Mesothelial cell of epicardium (in vitro differentiated cells): Measurements from ENCODE around the gene RPS25. TPM values are rescaled to one million over a fixed set of nuclear protein-coding genes. Genes with fewer than 3 reads are reported as not detected.

Source experiments
- DNase-seq, 2 experiments: peaks; one replicate each; pipeline ENCODE4 v3.0.0; 2021; ENCODE audit warnings: low spot score in 2 of 2; ENCODE audit not compliant: unreplicated experiment in 2 of 2
- H3K27ac Mint-ChIP-seq: 2 replicates; pipeline ENCODE4 v1.8.0; 2021; ENCODE audit warnings: mixed read lengths
- H3K27me3 Mint-ChIP-seq: 2 replicates; pipeline ENCODE4 v1.8.0; 2021; ENCODE audit warnings: low read depth, mixed read lengths
- H3K36me3 Mint-ChIP-seq: 2 replicates; pipeline ENCODE4 v1.8.0; 2021; ENCODE audit warnings: mixed read lengths
- H3K4me1 Mint-ChIP-seq: 2 replicates; pipeline ENCODE4 v1.8.0; 2021; ENCODE audit warnings: mixed read lengths
- H3K4me3 Mint-ChIP-seq: 2 replicates; pipeline ENCODE4 v1.8.0; 2021; ENCODE audit warnings: mild to moderate bottlenecking, moderate library complexity, mixed read lengths
- H3K9me3 Mint-ChIP-seq: 2 replicates; pipeline ENCODE4 v1.8.0; 2021; ENCODE audit warnings: mixed read lengths
- total RNA-seq: library from RNA; stranded (reverse); gene quantifications from 3 replicates; pipeline ENCODE4 v1.2.1, GENCODE V29; 2021
- TF ChIP-seq, protein P1 (sequence below): fragments of 200-600 bp; sonication (generic); IDR thresholded peaks from one replicate; pipeline ENCODE4 v1.5.0; 2021; ENCODE audit warnings: antibody characterized with exemption; ENCODE audit not compliant: unreplicated experiment

RPS25 gene
- total RNA-seq, 1 donor from 2014 or later, result 1,201 TPM

DNA sequence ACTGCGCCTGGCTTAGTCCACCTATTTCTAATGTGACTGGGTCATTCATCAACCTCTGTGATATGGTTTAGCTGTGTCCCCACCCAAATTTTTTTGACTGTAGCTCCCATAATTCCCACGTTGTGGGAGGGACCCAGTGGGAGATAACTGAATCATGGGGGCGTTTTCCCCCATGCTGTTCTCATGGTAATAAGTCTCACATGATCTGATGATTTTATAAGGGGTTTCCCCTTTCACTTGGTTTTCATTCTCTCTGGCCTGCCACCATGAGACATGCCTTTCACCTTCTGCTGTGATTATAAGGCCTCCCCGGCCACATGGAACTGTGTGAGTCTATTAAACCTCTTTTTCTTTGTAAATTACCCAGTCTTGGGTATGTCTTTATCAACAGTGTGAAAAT is 11.5 kb downstream of the RPS25 start:
- TF ChIP-seq, protein P1, sequence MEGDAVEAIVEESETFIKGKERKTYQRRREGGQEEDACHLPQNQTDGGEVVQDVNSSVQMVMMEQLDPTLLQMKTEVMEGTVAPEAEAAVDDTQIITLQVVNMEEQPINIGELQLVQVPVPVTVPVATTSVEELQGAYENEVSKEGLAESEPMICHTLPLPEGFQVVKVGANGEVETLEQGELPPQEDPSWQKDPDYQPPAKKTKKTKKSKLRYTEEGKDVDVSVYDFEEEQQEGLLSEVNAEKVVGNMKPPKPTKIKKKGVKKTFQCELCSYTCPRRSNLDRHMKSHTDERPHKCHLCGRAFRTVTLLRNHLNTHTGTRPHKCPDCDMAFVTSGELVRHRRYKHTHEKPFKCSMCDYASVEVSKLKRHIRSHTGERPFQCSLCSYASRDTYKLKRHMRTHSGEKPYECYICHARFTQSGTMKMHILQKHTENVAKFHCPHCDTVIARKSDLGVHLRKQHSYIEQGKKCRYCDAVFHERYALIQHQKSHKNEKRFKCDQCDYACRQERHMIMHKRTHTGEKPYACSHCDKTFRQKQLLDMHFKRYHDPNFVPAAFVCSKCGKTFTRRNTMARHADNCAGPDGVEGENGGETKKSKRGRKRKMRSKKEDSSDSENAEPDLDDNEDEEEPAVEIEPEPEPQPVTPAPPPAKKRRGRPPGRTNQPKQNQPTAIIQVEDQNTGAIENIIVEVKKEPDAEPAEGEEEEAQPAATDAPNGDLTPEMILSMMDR, result no peak
- H3K36me3 Mint-ChIP-seq, result peaks cover 19% of the 10 kb centered on the region
- no peak overlapping the region for H3K4me3 Mint-ChIP-seq
- H3K27me3 Mint-ChIP-seq, result no peaks in the 10 kb centered on the region
- H3K9me3 Mint-ChIP-seq, result no peaks in the 10 kb centered on the region
- H3K27ac Mint-ChIP-seq, result no peak overlapping the region
- no peaks in the 10 kb centered on the region for H3K4me1 Mint-ChIP-seq
- no peak for DNase-seq

DNA sequence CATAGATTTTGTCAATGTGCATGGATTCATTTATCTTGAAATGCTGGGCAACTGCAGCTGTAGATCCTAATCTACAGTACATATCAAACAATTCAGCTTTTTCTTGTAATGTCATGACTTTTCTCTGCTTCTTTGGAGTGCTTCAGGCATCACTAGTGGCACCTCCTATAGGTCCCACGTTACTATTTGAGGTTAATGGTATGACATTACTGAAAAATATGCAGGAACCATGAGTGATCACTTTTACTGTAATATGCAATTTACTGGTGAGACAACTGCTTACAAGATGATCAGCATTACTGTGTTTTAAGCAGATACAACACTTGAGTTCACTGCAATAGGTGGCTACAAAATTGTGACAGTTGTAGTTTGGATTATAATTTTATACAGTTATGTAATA is 17.2 kb downstream of the RPS25 start:
- Mint-ChIP-seq H3K4me3 (no peak overlapping the region), H3K36me3 (peaks cover 15% of the 10 kb centered on the region), H3K4me1 (peaks cover 30% of the 10 kb centered on the region), H3K9me3 (no peaks in the 10 kb centered on the region), H3K27ac (peak overlapping the region; percentile 67), H3K27me3 (no peaks in the 10 kb centered on the region)
- DNase-seq, result no peak
- TF ChIP-seq, protein P1, result no peak

DNA sequence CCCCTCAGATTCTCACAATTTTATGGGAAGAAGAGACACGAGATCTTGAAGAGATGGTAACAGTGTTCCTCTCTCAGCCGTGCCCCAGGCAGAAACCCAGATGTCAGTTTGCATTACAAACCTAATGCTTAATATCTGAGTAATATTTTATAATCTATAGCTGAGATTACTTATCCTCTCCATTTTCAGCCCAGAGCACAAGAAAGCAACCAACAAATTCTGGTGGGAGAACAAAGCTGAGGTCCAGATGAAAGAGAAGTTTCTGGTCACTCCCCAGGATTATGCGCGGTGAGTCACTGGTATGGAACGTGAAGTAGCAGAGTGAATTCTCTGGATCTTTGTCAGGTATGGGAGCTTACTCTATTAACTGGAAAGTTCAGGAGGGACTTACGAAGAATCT is 19.3 kb downstream of the RPS25 start:
- DNase-seq, result peak in 1 of 2 experiments; percentile 45
- TF ChIP-seq, protein P1, result no peak
- Mint-ChIP-seq H3K36me3 (peaks cover 12% of the 10 kb centered on the region), H3K27me3 (no peaks in the 10 kb centered on the region), H3K9me3 (no peaks in the 10 kb centered on the region), H3K4me3 (peak overlapping the region; percentile 91), H3K27ac (peak overlapping the region; percentile 96), H3K4me1 (peaks cover 30% of the 10 kb centered on the region)

DNA sequence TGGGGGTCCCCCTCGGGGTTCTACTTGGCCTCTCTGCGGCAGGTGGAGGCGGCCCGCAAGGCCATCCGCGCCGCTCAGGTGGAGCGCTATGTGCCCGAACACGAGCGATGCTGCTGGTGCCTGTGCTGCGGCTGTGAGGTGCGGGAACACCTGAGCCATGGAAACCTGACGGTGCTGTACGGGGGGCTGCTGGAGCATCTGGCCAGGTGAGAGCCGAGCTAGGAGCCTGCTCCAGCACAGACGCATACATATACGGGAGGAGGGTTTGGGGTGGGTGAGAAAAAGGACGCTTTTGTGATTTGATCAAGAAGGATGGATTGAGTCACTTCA is 19.8 kb downstream of the RPS25 start:
- Mint-ChIP-seq H3K27ac (peak overlapping the region; percentile 96), H3K9me3 (peaks cover 4% of the 10 kb centered on the region), H3K4me3 (peak overlapping the region; percentile 91), H3K4me1 (peaks cover 30% of the 10 kb centered on the region), H3K36me3 (peaks cover 12% of the 10 kb centered on the region), H3K27me3 (no peaks in the 10 kb centered on the region)
- DNase-seq, result no peak
- TF ChIP-seq, protein P1, result no peak

DNA sequence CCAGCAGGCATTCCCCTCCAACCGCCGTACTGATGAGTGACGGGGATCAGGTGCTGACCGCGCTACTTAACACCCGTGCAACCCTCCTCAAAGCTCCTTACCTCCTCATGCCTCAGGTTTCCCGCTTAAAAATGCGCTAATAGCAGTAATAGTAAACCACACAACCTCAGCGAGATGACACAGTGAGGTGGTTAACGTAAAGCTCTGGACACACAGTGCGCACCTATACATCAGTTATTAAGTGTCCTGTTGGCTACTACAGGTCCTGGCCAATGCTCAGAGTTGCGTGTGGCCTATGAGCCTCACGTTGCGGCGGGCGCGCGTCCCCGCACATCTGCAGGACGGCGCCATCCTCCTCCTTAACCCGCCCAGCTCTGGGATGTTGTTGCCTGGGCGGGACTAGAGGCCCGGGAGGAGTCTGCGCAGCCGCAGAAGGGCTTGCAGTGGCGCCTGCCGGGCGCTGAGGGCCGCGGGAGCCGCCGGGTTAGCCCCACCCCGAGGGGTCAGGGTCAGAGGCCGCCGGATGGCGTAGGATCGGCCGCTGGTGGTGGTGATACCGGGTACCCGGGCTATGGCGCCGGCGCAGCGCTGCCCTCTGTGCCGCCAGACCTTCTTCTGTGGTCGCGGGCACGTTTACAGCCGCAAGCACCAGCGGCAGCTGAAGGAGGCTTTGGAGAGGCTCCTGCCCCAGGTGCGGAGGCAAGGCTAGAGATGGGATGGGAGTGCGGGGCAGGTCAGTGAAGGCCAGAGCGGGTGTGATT is 20.3 kb downstream of the RPS25 start, which contains the start of gene CENATAC:
CENATAC (plus strand) TSS at position 512 of the 761 bp plus-strand sequence; CDS start at position 572, 60 bp downstream.
- Mint-ChIP-seq H3K27me3 (no peaks in the 10 kb centered on the region), H3K4me1 (peaks cover 30% of the 10 kb centered on the region), H3K9me3 (peaks cover 4% of the 10 kb centered on the region), H3K4me3 (peak within 1 kb of the TSS; percentile 91), H3K36me3 (peaks cover 8% of the 10 kb centered on the region), H3K27ac (peak within 1 kb of the TSS; percentile 96)
- peak; percentile 69 to 85 for DNase-seq
- TF ChIP-seq, protein P1, result no peak
